Left ventricle myocardium inferior (tissue), 1 donor: Measurements from ENCODE around the gene RASAL1. TPM values are rescaled to one million over a fixed set of nuclear protein-coding genes. Genes with fewer than 3 reads are reported as not detected.

Experiments
- DNase-seq: peaks from one replicate; pipeline ENCODE4 v3.0.0-alpha.2; 2020
- H3K27ac ChIP-seq: fragments of 200-600 bp; replicated peaks from 2 replicates; pipeline ENCODE4 v1.8.0; 2021
- H3K27me3 ChIP-seq: fragments of 200-600 bp; 2 replicates; pipeline ENCODE4 v1.8.0; 2021; ENCODE audit warnings: low read depth
- H3K36me3 ChIP-seq: fragments of 200-600 bp; 2 replicates; pipeline ENCODE4 v1.8.0; 2021
- H3K4me1 ChIP-seq: fragments of 200-600 bp; 2 replicates; pipeline ENCODE4 v1.8.0; 2021
- H3K4me3 ChIP-seq: fragments of 200-600 bp; 2 replicates; pipeline ENCODE4 v1.8.0; 2021; ENCODE audit warnings: mild to moderate bottlenecking, moderate library complexity
- H3K9me3 ChIP-seq: fragments of 200-600 bp; replicated peaks from 2 replicates; pipeline ENCODE4 v1.8.0; 2021
- intact Hi-C: fragments of 100-400 bp; cut with micrococcal nuclease; formaldehyde crosslinking; loops from one replicate; pipeline ENCODE4 v1.11.0; 2022
- total RNA-seq: library from RNA; stranded (reverse); fragmentation: NEBNext Ultra II Directional; extraction: Animal tissue kit (Norgen Biotek cat#: 25700); gene quantifications from one replicate; pipeline ENCODE4 v1.2.1, GENCODE V29; 2021
- TF ChIP-seq, protein P1 (sequence below): fragments of 200-600 bp; IDR thresholded peaks from 2 replicates; pipeline ENCODE4 v1.8.0; 2021; ENCODE audit warnings: antibody characterized with exemption, mild to moderate bottlenecking, borderline replicate concordance
- donor health status: DM: no; HTN: yes; CAD: no; lungs with severe emphysema.

Gene RASAL1
- total RNA-seq, 1 donor from 2014 or later: not detected

DNA sequence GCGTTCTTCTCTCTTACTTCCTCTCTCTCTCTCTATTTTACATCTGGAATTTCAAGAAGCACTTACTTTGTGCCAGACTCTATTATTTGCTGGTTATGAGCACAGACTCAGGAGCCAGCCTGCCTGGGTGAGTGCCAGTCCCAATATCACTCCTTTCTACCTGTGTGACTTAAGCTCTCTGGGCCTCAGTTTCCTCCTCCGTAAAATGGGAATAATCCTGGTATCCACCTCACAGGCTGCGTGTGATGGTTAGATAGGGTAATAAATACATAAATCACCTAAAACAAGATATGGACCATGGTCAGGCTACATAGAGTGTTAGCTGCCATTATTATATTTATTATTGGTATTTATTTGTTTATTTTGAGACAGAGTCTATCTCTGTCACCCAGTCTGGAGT, 24.3 kb downstream of the RASAL1 start:
- DNase-seq: no peak
- Histone ChIP-seq H3K27me3 (peaks cover 65% of the 10 kb centered on the region), H3K9me3 (no peaks in the 10 kb centered on the region), H3K4me1 (no peaks in the 10 kb centered on the region), H3K4me3 (no peak overlapping the region), H3K36me3 (no peaks in the 10 kb centered on the region), H3K27ac (no peak overlapping the region)
- intact Hi-C loops: no loop called here
- TF ChIP-seq, protein P1, sequence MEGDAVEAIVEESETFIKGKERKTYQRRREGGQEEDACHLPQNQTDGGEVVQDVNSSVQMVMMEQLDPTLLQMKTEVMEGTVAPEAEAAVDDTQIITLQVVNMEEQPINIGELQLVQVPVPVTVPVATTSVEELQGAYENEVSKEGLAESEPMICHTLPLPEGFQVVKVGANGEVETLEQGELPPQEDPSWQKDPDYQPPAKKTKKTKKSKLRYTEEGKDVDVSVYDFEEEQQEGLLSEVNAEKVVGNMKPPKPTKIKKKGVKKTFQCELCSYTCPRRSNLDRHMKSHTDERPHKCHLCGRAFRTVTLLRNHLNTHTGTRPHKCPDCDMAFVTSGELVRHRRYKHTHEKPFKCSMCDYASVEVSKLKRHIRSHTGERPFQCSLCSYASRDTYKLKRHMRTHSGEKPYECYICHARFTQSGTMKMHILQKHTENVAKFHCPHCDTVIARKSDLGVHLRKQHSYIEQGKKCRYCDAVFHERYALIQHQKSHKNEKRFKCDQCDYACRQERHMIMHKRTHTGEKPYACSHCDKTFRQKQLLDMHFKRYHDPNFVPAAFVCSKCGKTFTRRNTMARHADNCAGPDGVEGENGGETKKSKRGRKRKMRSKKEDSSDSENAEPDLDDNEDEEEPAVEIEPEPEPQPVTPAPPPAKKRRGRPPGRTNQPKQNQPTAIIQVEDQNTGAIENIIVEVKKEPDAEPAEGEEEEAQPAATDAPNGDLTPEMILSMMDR: no peak

DNA sequence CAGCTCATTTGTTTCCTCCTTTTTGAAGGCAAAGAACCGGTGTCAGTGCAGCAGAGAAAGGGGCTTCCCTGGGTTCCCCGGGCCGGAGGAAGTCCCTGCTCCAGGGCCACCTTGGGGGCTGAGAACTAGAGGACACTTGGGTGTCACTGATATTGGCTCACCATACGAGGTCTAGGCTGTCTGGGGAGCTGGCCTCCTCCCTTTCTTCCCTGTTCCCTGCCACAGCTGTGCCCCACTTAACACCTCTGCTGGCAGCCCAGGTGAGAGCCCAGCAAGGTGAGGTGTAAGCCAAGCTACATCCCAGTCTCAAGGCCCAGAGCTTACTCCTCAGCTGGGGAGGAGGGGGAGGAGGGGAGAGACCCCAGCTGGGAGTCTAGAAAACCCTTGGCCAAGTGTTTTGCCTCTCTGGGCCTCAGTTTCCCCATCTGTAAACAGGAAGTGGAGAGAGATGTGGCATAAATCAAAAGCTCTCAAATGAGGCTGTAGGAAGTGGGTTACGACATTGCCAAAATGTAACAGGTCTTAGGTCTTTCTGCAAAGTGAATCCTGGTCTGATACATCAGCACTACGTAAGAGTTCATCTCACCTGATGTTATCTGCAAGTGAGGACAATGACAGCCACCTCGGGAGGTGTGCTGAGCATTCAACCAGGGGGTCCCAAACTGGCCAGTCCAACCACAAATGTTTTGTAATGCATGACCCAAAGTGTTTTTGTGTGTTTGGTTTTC, 25.5 kb downstream of the RASAL1 start:
- Histone ChIP-seq H3K27ac (no peak overlapping the region), H3K4me1 (no peaks in the 10 kb centered on the region), H3K36me3 (no peaks in the 10 kb centered on the region), H3K4me3 (no peak overlapping the region), H3K9me3 (no peaks in the 10 kb centered on the region), H3K27me3 (peaks cover 62% of the 10 kb centered on the region)
- intact Hi-C loops: no loop called here
- no peak for DNase-seq
- TF ChIP-seq, protein P1: no peak

DNA sequence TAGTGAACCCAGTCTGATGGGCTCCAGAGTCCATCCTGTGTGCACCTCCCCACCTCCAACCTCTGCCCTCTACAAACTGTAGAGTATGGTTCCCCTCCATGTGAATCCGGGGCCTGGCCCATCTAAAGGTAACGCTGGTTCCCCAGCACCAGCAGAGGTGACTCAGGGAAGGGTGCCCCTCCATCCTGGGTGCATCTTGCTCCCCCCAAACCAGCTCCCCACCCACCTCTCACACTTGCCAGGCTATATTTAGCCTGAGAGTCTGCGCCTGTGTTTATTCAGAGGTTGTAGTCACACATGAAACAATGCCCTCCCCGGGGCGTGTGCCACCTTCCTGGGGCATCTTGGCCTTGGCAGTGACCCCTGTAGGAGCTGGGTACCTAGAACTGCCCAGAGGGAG, 26.2 kb downstream of the RASAL1 start:
- TF ChIP-seq, protein P1: no peak
- Histone ChIP-seq H3K27me3 (peaks cover 62% of the 10 kb centered on the region), H3K36me3 (no peaks in the 10 kb centered on the region), H3K27ac (no peak overlapping the region), H3K4me1 (no peaks in the 10 kb centered on the region), H3K9me3 (no peaks in the 10 kb centered on the region), H3K4me3 (no peak overlapping the region)
- intact Hi-C loops: no loop called here
- DNase-seq: no peak

DNA sequence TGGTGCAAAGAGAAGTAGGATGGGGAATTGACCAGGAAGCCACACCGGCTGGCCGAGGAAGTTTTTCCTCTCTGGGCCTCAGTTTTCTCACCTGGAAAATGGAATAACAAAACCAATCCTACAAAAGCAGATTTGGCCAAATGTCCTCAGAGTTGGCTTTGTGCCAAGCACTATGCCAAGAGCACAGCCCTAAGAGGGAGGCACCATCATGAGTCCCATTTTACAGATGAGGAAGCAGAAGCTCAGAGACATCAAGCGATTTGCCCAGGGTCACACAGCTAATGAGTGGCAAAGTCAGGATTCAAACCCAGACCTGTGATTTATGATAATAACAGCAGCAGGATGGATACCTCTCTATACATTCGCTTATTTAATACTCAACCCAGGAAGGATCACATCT, 27.3 kb downstream of the RASAL1 start:
- H3K36me3 ChIP-seq: no peaks in the 10 kb centered on the region
- no peak overlapping the region for H3K27ac ChIP-seq
- no peak overlapping the region for H3K4me3 ChIP-seq
- intact Hi-C loops: no loop called here
- TF ChIP-seq, protein P1: no peak
- H3K27me3 ChIP-seq: peaks cover 62% of the 10 kb centered on the region
- no peak for DNase-seq
- no peaks in the 10 kb centered on the region for H3K9me3 ChIP-seq
- peaks cover 5% of the 10 kb centered on the region for H3K4me1 ChIP-seq

DNA sequence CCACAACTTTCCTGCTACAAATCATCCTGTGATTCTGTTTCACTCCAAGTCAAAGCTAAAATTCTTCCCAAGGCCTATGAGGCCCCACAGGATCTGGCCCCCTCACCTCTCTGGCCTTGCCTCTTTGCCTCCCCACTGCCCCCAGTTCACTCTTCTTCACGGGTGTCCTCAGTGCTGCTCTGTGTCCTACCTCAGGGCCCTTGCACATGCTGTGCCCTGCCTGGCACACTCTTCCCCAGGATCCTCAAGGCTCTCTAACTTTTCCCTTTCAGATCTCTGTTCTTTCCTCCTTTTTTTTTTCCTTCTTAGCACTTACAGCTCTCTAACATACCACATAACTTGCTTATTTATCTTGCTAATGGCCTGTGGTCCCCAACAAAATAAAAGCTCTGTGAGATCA, 29.2 kb downstream of the RASAL1 start:
- Histone ChIP-seq H3K4me3 (no peak overlapping the region), H3K9me3 (no peaks in the 10 kb centered on the region), H3K4me1 (peaks cover 5% of the 10 kb centered on the region), H3K36me3 (no peaks in the 10 kb centered on the region), H3K27ac (no peak overlapping the region), H3K27me3 (peaks cover 62% of the 10 kb centered on the region)
- TF ChIP-seq, protein P1: no peak
- intact Hi-C loops: no loop called here
- no peak for DNase-seq
